Omental fat pad (tissue), 4 donors: ENCODE data around the gene NAALADL2. TPM values are rescaled to one million over a fixed set of nuclear protein-coding genes. Genes with fewer than 3 reads are reported as not detected.

Experiments used
- ATAC-seq: fragments of 150-250 bp; one replicate; pipeline ENCODE4 v1.9.1; 2016; ENCODE audit warnings: mild to moderate bottlenecking, moderate library complexity; ENCODE audit not compliant: low FRiP score
- DNase-seq: peaks from one replicate; pipeline ENCODE4 v3.0.0-alpha.2; 2019; ENCODE audit warnings: low spot score
- CTCF ChIP-seq, 3 donors: fragments of 450-650 bp; IDR thresholded peaks; one replicate each; pipeline ENCODE4 v1.5.1; 2016 to 2017; ENCODE audit warnings: antibody characterized with exemption in 3 of 3, mild to moderate bottlenecking in 3 of 3, moderate library complexity in 2 of 3
- total RNA-seq, 4 donors: library from RNA; depleted of rRNA; stranded (reverse); fragments of >200 nt; gene quantifications; one replicate each; pipeline ENCODE4 v1.1.0, GENCODE V29; 2016

NAALADL2 gene
- total RNA-seq, 4 donors from 2014 or later: 6.5 to 15.1 (median 8.0) TPM

DNA sequence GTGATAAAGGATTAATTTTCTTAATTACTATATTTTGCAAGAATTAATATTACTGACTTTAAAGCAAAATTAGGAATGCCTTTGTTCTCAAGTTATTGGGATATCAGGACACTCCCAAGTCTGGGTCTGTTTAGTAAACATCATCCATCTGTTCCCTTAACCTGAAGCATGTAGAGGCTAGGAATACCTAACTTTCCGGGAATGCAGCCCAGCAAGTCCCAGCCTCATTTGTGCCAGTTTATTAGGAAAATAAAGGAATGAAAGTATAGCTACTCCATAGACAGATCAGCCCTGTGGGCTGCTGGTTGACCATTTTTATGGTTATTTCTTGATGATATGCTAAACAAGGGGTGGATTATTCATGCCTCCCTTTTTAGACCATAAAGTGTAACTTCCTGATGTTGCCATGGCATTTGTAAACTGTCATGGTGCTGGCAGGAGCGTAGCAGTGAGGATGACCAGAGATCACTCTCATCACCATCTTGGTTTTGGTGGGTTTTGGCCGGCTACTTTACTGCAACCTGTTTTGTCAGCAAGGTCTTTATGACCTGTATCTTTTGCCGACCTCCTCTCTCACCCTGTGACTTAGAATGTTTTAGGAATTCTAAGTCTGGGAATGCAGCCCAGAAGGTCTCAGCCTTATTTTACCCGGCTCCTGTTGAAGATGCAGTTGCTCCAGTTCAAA is 540.2 kb downstream of the NAALADL2 start:
- no peak for TF ChIP-seq CTCF (IDR thresholded peaks at IDR 0.05)
- DNase-seq (no peak), ATAC-seq (no peak)

GRCh38 chr3:175404027-175404426 is 544.9 kb downstream of the NAALADL2 start:
- ATAC-seq (peak; percentile 62), DNase-seq (no peak)
- TF ChIP-seq CTCF (IDR thresholded peaks at IDR 0.05): no peak

- no peak for DNase-seq
- ATAC-seq: no peak
- TF ChIP-seq CTCF (IDR thresholded peaks at IDR 0.05): no peak
Observed at GRCh38 chr3:175404621-175405020, 545.5 kb downstream of the NAALADL2 start.

- no peak for DNase-seq
- TF ChIP-seq CTCF (IDR thresholded peaks at IDR 0.05): no peak
- no peak for ATAC-seq
Observed at GRCh38 chr3:175410251-175410650, 551.1 kb downstream of the NAALADL2 start.

GRCh38 chr3:175411405-175411804 is 552.3 kb downstream of the NAALADL2 start:
- no peak for TF ChIP-seq CTCF (IDR thresholded peaks at IDR 0.05)
- no peak for DNase-seq
- ATAC-seq: no peak

GRCh38 chr3:175411946-175412345 is 552.8 kb downstream of the NAALADL2 start:
- DNase-seq: no peak
- no peak for TF ChIP-seq CTCF (IDR thresholded peaks at IDR 0.05)
- no peak for ATAC-seq

DNA sequence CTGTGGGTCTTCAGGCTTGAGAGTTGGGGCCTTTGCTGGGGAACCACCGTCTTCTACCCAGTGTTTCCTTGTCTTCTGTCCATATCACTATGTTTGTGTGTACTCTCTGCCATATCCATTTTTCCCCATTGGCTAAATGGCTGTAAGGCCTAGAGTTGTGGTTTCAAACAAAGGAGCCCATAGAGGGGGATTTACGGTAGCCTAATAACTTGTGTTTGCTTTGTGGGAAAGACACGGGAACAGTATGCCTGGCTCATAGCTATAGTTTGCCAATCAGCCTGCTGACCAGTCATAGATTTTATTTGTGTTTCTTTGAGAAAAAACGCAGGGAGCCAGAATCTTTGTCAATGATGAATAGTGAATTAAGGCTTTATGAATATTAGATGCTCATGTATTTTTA is 554.8 kb downstream of the NAALADL2 start:
- TF ChIP-seq CTCF (IDR thresholded peaks at IDR 0.05): no peak

More for the DNA sequence above, 554.8 kb downstream of the NAALADL2 start:
- ATAC-seq: no peak
- no peak for DNase-seq
